ENCODE results near the gene ZFAND6.

Gene ZFAND6

GRCh38 chr15:80052597-80053304 is 6.7 kb upstream of the ZFAND6 start:
- DNase-seq, result no peak

GRCh38 chr15:80055933-80056332 is 3.5 kb upstream of the ZFAND6 start:
- no peak for DNase-seq

DNA sequence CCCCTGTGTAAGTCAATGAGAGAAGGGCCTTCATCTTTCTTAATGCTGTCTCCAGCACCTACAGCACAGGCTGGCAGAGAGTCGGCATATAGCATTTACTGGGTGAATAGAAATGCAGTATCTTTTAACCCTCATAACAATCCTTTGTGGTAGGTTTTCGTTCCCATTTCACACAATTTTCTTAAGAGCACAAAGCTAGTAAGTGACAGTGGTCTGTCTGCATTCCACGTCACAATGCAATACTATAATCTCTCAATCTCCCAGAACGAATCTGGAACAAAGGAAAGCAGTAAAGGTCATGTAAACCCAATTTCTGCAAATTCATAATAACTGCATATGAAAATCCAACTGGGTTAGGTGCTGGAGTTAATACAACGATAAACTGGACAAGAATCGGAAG is 1.4 kb upstream of the ZFAND6 start:
- no peak for DNase-seq

- peak; percentile 82 for DNase-seq
Measured at GRCh38 chr15:80059786-80060355, 395 bp downstream of the ZFAND6 start.

- no peak for DNase-seq
Measured at GRCh38 chr15:80060356-80061006, 1.0 kb downstream of the ZFAND6 start.

DNA sequence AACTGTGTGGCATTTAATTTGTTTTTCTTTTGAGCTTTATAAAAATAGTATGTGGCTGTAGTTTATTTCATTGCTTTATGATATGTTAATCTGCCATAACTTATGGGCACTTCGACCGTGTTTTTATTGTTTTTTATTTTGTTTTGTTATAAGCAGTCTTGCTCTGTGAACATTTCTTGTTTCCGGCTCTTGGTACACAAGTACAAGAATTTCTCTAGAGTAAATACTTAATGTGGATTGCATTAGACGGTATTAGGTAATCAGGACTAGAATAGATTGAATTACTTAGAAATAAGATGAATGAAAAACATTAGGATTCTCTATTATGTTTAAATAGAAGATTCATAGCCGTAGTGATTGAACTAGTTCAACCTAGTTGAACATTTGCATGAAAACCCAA is 2.1 kb downstream of the ZFAND6 start:
- no peak for DNase-seq

GRCh38 chr15:80066912-80067311 is 7.4 kb downstream of the ZFAND6 start:
- no peak for DNase-seq

- no peak for DNase-seq
Measured at GRCh38 chr15:80068578-80068977, 9.1 kb downstream of the ZFAND6 start.

DNA sequence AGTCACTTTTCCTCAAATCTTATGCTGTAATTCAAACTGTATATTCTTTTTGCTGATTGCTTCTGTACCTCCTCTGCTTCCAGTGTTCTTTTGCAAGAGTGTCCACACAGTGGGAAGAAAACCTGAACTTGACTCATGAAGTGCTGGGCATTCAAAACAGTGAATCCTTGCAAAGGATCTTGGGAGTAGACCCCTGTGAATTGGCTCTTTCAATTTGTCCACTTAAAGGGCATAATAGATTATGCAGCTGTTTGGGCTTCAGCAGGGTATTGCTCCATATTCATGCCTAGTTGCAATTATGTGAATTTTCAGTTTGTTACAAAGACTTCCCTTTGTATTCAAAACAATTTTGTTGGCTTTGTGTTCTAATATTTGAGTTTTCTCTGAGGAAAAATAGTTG is 11.4 kb downstream of the ZFAND6 start:
- DNase-seq, result peak; percentile 21

GRCh38 chr15:80071652-80072051 is 12.2 kb downstream of the ZFAND6 start:
- DNase-seq, result no peak

DNA sequence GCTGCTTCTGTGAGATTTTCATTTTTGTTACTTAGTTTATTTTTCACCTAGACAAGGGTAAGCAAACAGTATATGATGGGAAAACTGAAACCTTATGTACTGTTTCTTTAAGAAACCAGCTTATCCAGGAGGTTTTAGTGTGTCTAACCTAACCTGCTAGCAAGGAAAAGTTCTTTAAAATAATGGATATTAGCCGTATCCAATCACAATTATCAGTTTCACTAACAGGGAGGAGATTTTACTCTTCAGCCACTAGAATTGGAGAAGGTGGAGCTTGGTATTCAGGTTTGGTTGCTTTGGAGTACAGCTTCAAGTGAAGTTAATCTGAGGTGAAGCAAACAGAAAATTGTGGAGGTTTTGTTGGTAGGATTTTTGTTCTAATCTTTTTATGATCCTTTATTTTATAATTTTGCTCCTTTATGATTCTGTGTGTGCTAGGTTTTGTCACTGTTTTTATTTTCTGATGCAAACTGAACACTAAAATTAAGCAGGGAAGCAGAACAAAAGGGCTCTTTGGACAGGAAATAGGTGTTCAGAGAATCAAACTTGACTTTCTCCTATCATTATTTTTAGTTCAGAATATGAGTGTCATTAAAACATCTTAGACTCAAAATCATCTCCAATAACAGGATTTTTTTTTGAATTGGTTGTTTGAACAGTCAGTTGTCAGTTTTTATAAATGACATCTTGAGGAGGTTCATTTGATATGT is 13.0 kb downstream of the ZFAND6 start:
- peak; percentile 81 for DNase-seq

DNA sequence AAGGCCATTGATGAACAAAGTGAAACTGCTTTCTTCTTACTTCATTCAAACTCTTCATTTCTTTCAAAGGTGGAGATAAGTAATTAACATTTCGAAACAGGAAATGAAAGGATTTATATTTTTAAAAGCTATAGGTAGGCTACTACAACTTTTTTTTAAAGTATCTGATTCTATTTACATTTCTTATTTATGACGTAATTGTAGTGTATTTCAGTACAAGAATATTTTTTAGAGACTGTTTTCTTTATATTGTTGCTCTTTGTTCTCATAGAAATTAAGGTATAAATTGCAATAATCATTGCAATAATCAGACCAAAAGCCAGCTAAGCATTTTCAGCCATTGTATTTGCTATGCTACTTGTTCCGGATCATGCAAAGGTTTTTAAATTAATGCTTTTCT is 13.7 kb downstream of the ZFAND6 start:
- no peak for DNase-seq

DNA sequence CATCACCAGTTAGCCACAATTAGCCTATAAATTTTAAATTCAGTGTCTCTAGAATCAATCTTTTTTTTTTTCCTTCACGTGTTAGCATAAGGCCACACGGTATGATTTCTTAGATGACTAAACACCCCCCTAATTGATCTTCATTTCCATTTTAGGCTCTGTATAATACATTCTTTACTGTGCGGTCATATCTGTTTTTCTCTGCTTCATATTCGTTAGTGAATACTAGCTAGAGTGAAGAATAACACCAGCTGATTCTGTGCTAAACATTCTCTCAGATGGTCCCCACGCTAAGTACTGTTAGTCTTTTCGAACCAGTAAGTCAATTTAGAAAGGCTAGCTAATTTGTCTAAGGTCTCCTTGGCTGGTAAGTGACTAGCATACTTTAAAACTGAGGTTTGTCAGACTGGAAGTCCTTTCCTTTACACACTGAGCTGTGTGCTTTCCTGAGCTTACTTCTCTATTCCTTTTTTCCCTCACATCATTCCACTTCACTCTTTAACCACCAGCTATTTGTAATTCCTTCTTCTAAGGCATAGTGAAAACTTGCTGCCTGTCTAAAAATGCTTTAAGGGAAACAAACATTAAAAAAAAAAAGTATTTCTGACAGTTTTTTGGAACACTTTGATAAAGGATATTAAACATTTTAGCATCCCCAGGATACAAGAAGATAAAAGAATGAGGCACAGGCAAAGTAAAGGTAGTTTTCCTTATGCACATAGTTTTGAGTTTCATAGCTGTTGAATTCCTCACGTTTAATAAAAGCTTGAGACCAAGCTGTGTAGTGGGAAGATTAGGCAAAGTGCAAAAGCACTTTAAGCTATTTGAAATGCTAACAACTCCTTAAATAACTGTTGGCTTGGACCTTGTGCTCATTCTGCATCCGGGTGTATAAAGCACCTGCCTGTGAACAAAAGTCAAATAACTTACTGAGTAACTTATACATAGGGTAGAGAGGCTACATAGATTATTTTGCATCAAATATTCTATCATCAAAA is 17.1 kb downstream of the ZFAND6 start:
- DNase-seq, result no peak

GRCh38 chr15:80081390-80081789 is 21.9 kb downstream of the ZFAND6 start:
- no peak for DNase-seq

DNA sequence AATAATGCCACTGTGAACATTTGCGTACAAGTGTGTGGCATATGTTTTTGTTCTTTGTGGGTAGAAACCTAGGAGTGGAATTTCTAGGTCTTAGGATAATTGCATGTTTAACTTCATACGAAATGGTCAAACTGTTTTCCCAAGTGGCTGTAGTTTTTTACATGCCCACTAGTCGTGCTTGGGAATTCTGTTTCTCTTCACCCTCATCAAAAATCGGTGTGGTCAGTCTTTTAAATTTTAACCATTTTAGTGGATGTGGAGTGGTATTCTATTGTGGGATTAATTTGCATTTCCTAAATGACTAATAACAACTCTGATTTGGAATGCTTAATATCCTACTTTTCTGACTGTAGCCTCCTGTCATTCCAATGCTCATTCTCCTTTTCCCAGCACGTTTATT is 27.6 kb downstream of the ZFAND6 start:
- no peak for DNase-seq

- no peak for DNase-seq
Measured at GRCh38 chr15:80090041-80090440, 30.6 kb downstream of the ZFAND6 start.

DNA sequence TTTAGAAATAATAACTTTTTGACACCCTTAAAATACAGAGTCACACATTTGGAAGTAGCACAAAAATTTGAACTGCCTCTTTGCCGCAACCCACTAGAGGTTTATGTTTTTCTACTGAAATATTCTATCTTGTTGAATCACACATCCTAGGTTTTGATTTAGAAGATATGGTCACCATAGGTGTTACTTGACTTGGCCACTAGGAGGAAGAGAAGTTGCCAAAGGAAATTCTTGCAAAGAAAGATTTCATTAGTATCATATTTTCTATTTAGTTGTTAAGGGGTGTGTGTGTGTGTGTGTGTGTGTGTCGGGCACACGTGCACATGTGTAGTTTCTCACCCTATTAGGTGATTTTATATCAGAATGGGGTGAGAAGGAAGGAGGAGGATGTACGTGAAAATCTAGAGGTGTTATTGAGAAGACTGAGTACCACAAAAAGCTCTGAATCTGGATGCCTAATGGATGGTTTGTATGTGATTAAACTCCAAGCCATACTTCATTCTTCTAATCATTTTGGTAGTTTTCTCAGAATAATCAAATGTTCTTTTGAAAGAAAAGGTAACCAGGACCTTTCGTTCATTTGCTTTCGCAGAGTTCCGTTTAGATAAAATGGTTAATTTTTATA is 31.5 kb downstream of the ZFAND6 start:
- no peak for DNase-seq

- no peak for DNase-seq
Measured at GRCh38 chr15:80093854-80094418, 34.5 kb downstream of the ZFAND6 start.

- no peak for DNase-seq
Measured at GRCh38 chr15:80095511-80095910, 36.0 kb downstream of the ZFAND6 start.

GRCh38 chr15:80095969-80096368 is 36.5 kb downstream of the ZFAND6 start:
- no peak for DNase-seq

- DNase-seq, result no peak
Measured at GRCh38 chr15:80098341-80098740, 38.9 kb downstream of the ZFAND6 start.

DNA sequence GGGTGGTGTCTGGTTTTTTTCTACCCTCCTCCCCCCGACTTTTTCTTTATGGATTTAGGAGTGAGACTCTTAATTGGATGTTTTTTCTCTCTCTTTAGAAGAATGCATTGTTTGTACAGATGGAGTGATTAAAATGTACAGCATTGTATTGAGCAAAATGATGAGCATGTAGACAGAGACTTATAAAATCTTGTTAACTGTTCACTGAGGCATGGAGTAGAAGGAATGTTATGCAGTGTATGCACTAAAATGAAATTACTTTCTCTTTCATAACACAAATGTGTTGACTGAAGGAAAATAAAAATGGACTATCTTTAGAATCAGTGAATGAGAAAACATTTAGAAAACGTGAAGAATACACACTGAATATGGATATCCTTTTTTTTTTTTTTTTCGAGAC is 39.8 kb downstream of the ZFAND6 start:
- DNase-seq, result no peak

All from NCI-H345 (cell line).